ENCODE data around the gene HKDC1. TPM values are rescaled to one million over a fixed set of nuclear protein-coding genes. Genes with fewer than 3 reads are reported as not detected.

HKDC1 gene
- total and polyA plus RNA-seq, 8 donors: 3.7 to 11.1 (median 7.3) TPM

GRCh38 chr10:69285699-69286098 lies 65.6 kb downstream of the HKDC1 start:
- Histone ChIP-seq H3K36me3 (no peaks in the 10 kb centered on the region), H3K4me3 (no peak overlapping the region), H3K4me1 (no peaks in the 10 kb centered on the region), H3K27ac (no peak overlapping the region), H3K9me3 (no peaks in the 10 kb centered on the region), H3K27me3 (no peaks in the 10 kb centered on the region)
- no peak for ATAC-seq
- DNase-seq: no peak
- no peak for TF ChIP-seq CTCF (IDR thresholded peaks at IDR 0.05)
- intact Hi-C loops (cut with DNase I): no loop called here
- FAIRE-seq: no peak
- 60% methylated on average over 4 of the region's 4 CpGs for WGBS, 2 donors

GRCh38 chr10:69287181-69287580 lies 67.0 kb downstream of the HKDC1 start:
- Histone ChIP-seq H3K9me3 (no peaks in the 10 kb centered on the region), H3K4me3 (no peak overlapping the region), H3K4me1 (no peaks in the 10 kb centered on the region), H3K27me3 (no peaks in the 10 kb centered on the region), H3K36me3 (no peaks in the 10 kb centered on the region), H3K27ac (no peak overlapping the region)
- WGBS, 2 donors: 80 to 87% methylated on average over 3 to 4 of the region's 4 CpGs
- DNase-seq: no peak
- TF ChIP-seq CTCF (IDR thresholded peaks at IDR 0.05): no peak
- FAIRE-seq: no peak
- intact Hi-C loops (cut with DNase I): no loop called here
- no peak for ATAC-seq

DNA sequence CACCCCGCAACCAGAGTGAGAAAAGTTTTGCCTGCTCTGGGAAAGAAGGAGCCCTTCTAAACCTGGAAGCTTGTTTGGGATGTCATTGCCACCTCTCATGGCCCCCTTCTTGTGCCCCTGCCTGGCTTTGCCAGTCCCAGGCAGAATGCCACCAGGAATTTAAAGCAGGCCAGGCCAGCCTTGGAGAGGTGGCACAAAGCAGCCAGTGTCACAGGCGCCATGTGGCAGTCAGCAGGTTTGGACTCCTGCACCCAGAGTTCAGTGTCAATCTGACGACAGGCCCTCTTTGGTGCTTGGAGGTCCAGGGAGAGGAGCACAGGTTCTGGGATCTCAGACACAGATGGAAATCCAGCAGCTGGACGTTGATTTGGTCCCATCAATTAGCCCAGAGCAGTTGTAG lies 70.9 kb downstream of the HKDC1 start:
- Histone ChIP-seq H3K4me1 (no peaks in the 10 kb centered on the region), H3K36me3 (no peaks in the 10 kb centered on the region), H3K27me3 (no peaks in the 10 kb centered on the region), H3K27ac (no peak overlapping the region), H3K9me3 (no peaks in the 10 kb centered on the region), H3K4me3 (no peak overlapping the region)
- no peak for TF ChIP-seq CTCF (IDR thresholded peaks at IDR 0.05)
- ATAC-seq: no peak
- no peak for DNase-seq
- FAIRE-seq: no peak
- 80 to 83% methylated on average over 3 to 4 of the region's 4 CpGs for WGBS, 2 donors
- intact Hi-C loops (cut with DNase I): no loop called here

DNA sequence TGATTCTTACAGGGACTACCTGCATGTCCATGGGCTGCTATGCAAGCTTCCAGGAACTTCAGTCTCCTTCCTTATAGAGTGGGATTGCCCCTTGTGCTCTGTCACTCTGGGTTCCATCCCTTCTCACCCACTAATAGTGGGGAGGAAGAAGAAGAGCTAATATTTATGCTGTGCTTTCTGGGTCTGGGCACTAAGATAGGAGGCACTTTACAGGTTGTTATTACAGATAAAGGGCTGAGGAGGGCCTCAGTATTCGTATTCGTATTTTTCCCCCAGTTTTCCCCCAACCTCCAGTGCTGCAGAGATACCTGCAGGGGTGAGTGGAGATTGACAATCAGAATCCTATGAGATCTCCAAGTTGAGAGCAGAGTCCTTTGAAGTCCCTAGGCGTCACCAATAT lies 72.3 kb downstream of the HKDC1 start:
- 46% methylated on average over 3 of the region's 3 CpGs for WGBS, 2 donors

More for the DNA sequence above, 72.3 kb downstream of the HKDC1 start:
- ATAC-seq: no peak
- Histone ChIP-seq H3K27me3 (no peaks in the 10 kb centered on the region), H3K4me1 (no peaks in the 10 kb centered on the region), H3K36me3 (no peaks in the 10 kb centered on the region), H3K9me3 (no peaks in the 10 kb centered on the region), H3K4me3 (no peak overlapping the region), H3K27ac (no peak overlapping the region)
- no peak for FAIRE-seq
- intact Hi-C loops (cut with DNase I): no loop called here
- TF ChIP-seq CTCF (IDR thresholded peaks at IDR 0.05): no peak
- DNase-seq: no peak
